SK-N-SH (cell line): ENCODE results near the gene RAB6B. TPM values are rescaled to one million over a fixed set of nuclear protein-coding genes. Genes with fewer than 3 reads are reported as not detected.

Source experiments
- CTCF ChIA-PET: fragments of 300-600, 350-600 bp; formaldehyde crosslinking; extraction: SDS; loops from one replicate; lab custom pipeline; 2021; lab: Yijun Ruan, JAX
- POLR2A ChIA-PET: fragments of 350-600 bp; sonication (Branson Sonifier 250); formaldehyde crosslinking; extraction: SDS; loops from one replicate; lab custom pipeline; 2020; ENCODE audit warnings: antibody characterized with exemption, inconsistent platforms; lab: Yijun Ruan, JAX
- DNase-seq: peaks from one replicate; pipeline ENCODE4 v3.0.0; 2012
- H2AFZ ChIP-seq: fragments of 200-600 bp; sonication (generic); 2 replicates; pipeline ENCODE4 v1.8.1; 2016; ENCODE audit warnings: antibody characterized with exemption, mild to moderate bottlenecking, low read depth
- H3F3A ChIP-seq: fragments of 200-600 bp; sonication (generic); replicated peaks from 2 replicates; pipeline ENCODE3; 2016; ENCODE audit warnings: antibody characterized with exemption, mild to moderate bottlenecking; ENCODE audit not compliant: insufficient read depth
- H3K27ac ChIP-seq, 2 experiments: fragments of 200-500 bp in 1 of 2; fragments of 200-600 bp in 1 of 2; sonication (Bioruptor generic) in 1 of 2; sonication (generic), shearing (Covaris generic) in 1 of 2; 2 replicates each; pipeline versions ENCODE4 v1.5.1 to v1.6.1; 2014 to 2016; ENCODE audit warnings: low read depth in 2 of 2, inconsistent platforms in 1 of 2, low read length in 1 of 2, mild to moderate bottlenecking in 1 of 2, mixed read lengths in 1 of 2
- H3K27me3 ChIP-seq: fragments of 200-600 bp; sonication (generic), shearing (Covaris generic); 2 replicates; pipeline ENCODE4 v1.6.1; 2016; ENCODE audit warnings: mixed run types; ENCODE audit not compliant: insufficient read depth
- H3K36me3 ChIP-seq, 2 experiments: fragments of 200-500 bp in 1 of 2; fragments of 200-600 bp in 1 of 2; sonication (Bioruptor generic) in 1 of 2; sonication (generic) in 1 of 2; replicated peaks in 1 of 2; 2 replicates each; pipeline versions ENCODE3 to v1.5.1; 2014 to 2016; ENCODE audit warnings: low read length in 1 of 2, mild to moderate bottlenecking in 1 of 2; ENCODE audit not compliant: insufficient read depth in 2 of 2, control insufficient read depth in 1 of 2
- H3K4me1 ChIP-seq, 2 experiments: fragments of 200-500 bp in 1 of 2; fragments of 200-600 bp in 1 of 2; sonication (Bioruptor generic) in 1 of 2; sonication (generic), shearing (Covaris generic) in 1 of 2; 2 replicates each; pipeline versions ENCODE4 v1.5.1 to v1.6.1; 2014 to 2016; ENCODE audit warnings: low read depth in 1 of 2, low read length in 1 of 2, mixed run types in 1 of 2; ENCODE audit not compliant: insufficient read depth in 2 of 2, control insufficient read depth in 1 of 2
- H3K4me2 ChIP-seq: fragments of 200-600 bp; sonication (generic), shearing (Covaris generic); 2 replicates; pipeline ENCODE4 v1.6.1; 2017; ENCODE audit warnings: mixed run types
- H3K4me3 ChIP-seq, 2 experiments: fragments of 200-500 bp in 1 of 2; fragments of 200-600 bp in 1 of 2; sonication (Bioruptor generic) in 1 of 2; sonication (generic), shearing (Covaris generic) in 1 of 2; 2 replicates each; pipeline versions ENCODE4 v1.5.1 to v1.8.1; 2014 to 2016; ENCODE audit warnings: low read depth in 2 of 2, inconsistent platforms in 1 of 2, low read length in 1 of 2, mild to moderate bottlenecking in 1 of 2, mixed read lengths in 1 of 2, moderate library complexity in 1 of 2
- H3K79me2 ChIP-seq: fragments of 200-600 bp; sonication (generic); 2 replicates; pipeline ENCODE4 v1.8.1; 2017; ENCODE audit warnings: mild to moderate bottlenecking; ENCODE audit not compliant: insufficient read depth
- H3K9ac ChIP-seq: fragments of 200-600 bp; sonication (generic); 2 replicates; pipeline ENCODE4 v1.6.1; 2017; ENCODE audit warnings: mixed run types
- H3K9me2 ChIP-seq: fragments of 200-600 bp; sonication (generic); 2 replicates; pipeline ENCODE4 v1.6.1; 2017; ENCODE audit warnings: mixed run types
- H3K9me3 ChIP-seq: fragments of 200-600 bp; sonication (generic); 2 replicates; pipeline ENCODE4 v1.6.1; 2017; ENCODE audit warnings: mixed run types, mild to moderate bottlenecking, moderate library complexity
- H4K20me1 ChIP-seq: fragments of 200-600 bp; sonication (generic); 2 replicates; pipeline ENCODE4 v1.6.1; 2017; ENCODE audit warnings: mild to moderate bottlenecking, mixed run types; ENCODE audit not compliant: insufficient read depth
- CHD2 ChIP-seq: fragments of 150-350 bp; IDR thresholded peaks from 2 replicates; pipeline ENCODE4 v1.6.1; 2018; ENCODE audit warnings: low read length; ENCODE audit not compliant: partially characterized antibody
- ELF1 ChIP-seq: IDR thresholded peaks from 2 replicates; pipeline ENCODE4 v1.4.0; 2012
- EP300 ChIP-seq, 2 experiments: IDR thresholded peaks; 2 replicates each; pipeline versions ENCODE4 v1.4.0 to v1.6.1; 2012; ENCODE audit warnings: borderline replicate concordance in 1 of 2, low read depth in 1 of 2, low read length in 1 of 2
- FOXM1 ChIP-seq: IDR thresholded peaks from 2 replicates; pipeline ENCODE4 v1.4.0; 2012; ENCODE audit warnings: low read depth, mild to moderate bottlenecking
- GABPA ChIP-seq: IDR thresholded peaks from 2 replicates; pipeline ENCODE4 v1.4.0; 2012; ENCODE audit warnings: low read depth, mild to moderate bottlenecking
- JUND ChIP-seq: IDR thresholded peaks from 2 replicates; pipeline ENCODE4 v1.4.0; 2012
- MEF2A ChIP-seq: IDR thresholded peaks from 2 replicates; pipeline ENCODE4 v1.4.0; 2012; ENCODE audit warnings: low read depth, borderline replicate concordance
- MXI1 ChIP-seq: IDR thresholded peaks from 2 replicates; pipeline ENCODE4 v1.6.1; 2012; ENCODE audit warnings: mild to moderate bottlenecking, low read depth, low read length, improper control_type of control experiment
- RAD21 ChIP-seq: IDR thresholded peaks from 2 replicates; pipeline ENCODE4 v1.6.1; 2012; ENCODE audit warnings: mild to moderate bottlenecking, low read length
- RCOR1 ChIP-seq: fragments of 150-350 bp; IDR thresholded peaks from 2 replicates; pipeline ENCODE4 v1.6.1; 2017; ENCODE audit warnings: antibody characterized with exemption, low read length
- RFX5 ChIP-seq: IDR thresholded peaks from 2 replicates; pipeline ENCODE4 v1.6.1; 2012; ENCODE audit warnings: mild to moderate bottlenecking, improper control_type of control experiment, low read length
- RXRA ChIP-seq: IDR thresholded peaks from 2 replicates; pipeline ENCODE4 v1.4.0; 2012; ENCODE audit warnings: low read depth, mild to moderate bottlenecking, borderline replicate concordance
- SIN3A ChIP-seq: IDR thresholded peaks from 2 replicates; pipeline ENCODE4 v1.6.1; 2012; ENCODE audit warnings: low read depth, mild to moderate bottlenecking, low read length, moderate library complexity, borderline replicate concordance
- SMC3 ChIP-seq: IDR thresholded peaks from 2 replicates; pipeline ENCODE4 v1.6.1; 2012; ENCODE audit warnings: low read depth, low read length, improper control_type of control experiment
- TCF12 ChIP-seq: IDR thresholded peaks from 2 replicates; pipeline ENCODE4 v1.4.0; 2012
- TEAD4 ChIP-seq: IDR thresholded peaks from 2 replicates; pipeline ENCODE4 v1.4.0; 2012; ENCODE audit warnings: mild to moderate bottlenecking, borderline replicate concordance; ENCODE audit not compliant: insufficient read depth
- YY1 ChIP-seq: IDR thresholded peaks from 2 replicates; pipeline ENCODE4 v1.4.0; 2012; ENCODE audit warnings: low read depth, mild to moderate bottlenecking
- WGBS: methylation state at CpG from one replicate; pipeline ENCODE4 v1.1.6; 2017; ENCODE audit warnings: low lambda C conversion rate; 5-methylcytosine and 5-hydroxymethylcytosine counted together
- polyA plus RNA-seq, 3 experiments: library from polyadenylated mRNA; depleted of rRNA; stranded (reverse); fragments of >200 nt; gene quantifications; 2 replicates each; pipeline ENCODE4 v1.2.3, GENCODE V29; 2012
- TF ChIP-seq, protein P1 (sequence below): IDR thresholded peaks from 2 replicates; pipeline ENCODE4; 2012
- TF ChIP-seq, protein P2 (sequence below): fragments of 150-350 bp; IDR thresholded peaks from 2 replicates; pipeline ENCODE4 v1.6.1; 2017; ENCODE audit warnings: antibody characterized with exemption, low read length, low read depth, borderline replicate concordance
- TF ChIP-seq, protein P3 (sequence below): fragments of 200-600 bp; sonication (generic); IDR thresholded peaks from 2 replicates; pipeline ENCODE4 v1.6.1; 2017; ENCODE audit warnings: antibody characterized with exemption, mild to moderate bottlenecking, moderate library complexity

Gene RAB6B
- polyA plus RNA-seq, 1 of the 3 experiments (the other 2 are of a cell fraction), result 9.3 TPM

GRCh38 chr3:133828576-133829309, 66.9 kb downstream of the RAB6B start:
- 75% methylated on average over 7 of the region's 12 CpGs for WGBS
- Histone ChIP-seq H2AFZ (no peak overlapping the region), H3K9ac (no peak overlapping the region), H3K9me3 (no peaks in the 10 kb centered on the region), H3K27me3 (no peaks in the 10 kb centered on the region), H3K4me3 (no peak overlapping the region), H3K4me1 (no peaks in the 10 kb centered on the region; a peak in 1 of 4 replicates), H3K4me2 (no peak overlapping the region), H3K36me3 (peaks cover 0 to 10% of the 10 kb centered on the region in 2 experiments), H3K27ac (no peak overlapping the region), H4K20me1 (no peaks in the 10 kb centered on the region), H3F3A (no peaks in the 10 kb centered on the region), H3K79me2 (no peaks in the 10 kb centered on the region), H3K9me2 (no peaks in the 10 kb centered on the region)
- TF ChIP-seq SIN3A, result no peak
- TF ChIP-seq EP300 (IDR thresholded peaks at IDR 0.05; ENCODE audit: borderline replicate concordance in 1 of 2, low read depth in 1 of 2, low read length in 1 of 2), result no peak
- TF ChIP-seq MEF2A, result no peak
- no peak for TF ChIP-seq FOXM1
- no peak for TF ChIP-seq ELF1
- TF ChIP-seq, protein P1, sequence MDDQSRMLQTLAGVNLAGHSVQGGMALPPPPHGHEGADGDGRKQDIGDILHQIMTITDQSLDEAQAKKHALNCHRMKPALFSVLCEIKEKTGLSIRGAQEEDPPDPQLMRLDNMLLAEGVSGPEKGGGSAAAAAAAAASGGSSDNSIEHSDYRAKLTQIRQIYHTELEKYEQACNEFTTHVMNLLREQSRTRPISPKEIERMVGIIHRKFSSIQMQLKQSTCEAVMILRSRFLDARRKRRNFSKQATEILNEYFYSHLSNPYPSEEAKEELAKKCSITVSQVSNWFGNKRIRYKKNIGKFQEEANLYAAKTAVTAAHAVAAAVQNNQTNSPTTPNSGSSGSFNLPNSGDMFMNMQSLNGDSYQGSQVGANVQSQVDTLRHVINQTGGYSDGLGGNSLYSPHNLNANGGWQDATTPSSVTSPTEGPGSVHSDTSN, result no peak
- TF ChIP-seq TEAD4, result no peak
- TF ChIP-seq MXI1, result no peak
- TF ChIP-seq RCOR1, result no peak
- TF ChIP-seq, protein P2, sequence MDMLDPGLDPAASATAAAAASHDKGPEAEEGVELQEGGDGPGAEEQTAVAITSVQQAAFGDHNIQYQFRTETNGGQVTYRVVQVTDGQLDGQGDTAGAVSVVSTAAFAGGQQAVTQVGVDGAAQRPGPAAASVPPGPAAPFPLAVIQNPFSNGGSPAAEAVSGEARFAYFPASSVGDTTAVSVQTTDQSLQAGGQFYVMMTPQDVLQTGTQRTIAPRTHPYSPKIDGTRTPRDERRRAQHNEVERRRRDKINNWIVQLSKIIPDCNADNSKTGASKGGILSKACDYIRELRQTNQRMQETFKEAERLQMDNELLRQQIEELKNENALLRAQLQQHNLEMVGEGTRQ, result no peak
- TF ChIP-seq, protein P3, sequence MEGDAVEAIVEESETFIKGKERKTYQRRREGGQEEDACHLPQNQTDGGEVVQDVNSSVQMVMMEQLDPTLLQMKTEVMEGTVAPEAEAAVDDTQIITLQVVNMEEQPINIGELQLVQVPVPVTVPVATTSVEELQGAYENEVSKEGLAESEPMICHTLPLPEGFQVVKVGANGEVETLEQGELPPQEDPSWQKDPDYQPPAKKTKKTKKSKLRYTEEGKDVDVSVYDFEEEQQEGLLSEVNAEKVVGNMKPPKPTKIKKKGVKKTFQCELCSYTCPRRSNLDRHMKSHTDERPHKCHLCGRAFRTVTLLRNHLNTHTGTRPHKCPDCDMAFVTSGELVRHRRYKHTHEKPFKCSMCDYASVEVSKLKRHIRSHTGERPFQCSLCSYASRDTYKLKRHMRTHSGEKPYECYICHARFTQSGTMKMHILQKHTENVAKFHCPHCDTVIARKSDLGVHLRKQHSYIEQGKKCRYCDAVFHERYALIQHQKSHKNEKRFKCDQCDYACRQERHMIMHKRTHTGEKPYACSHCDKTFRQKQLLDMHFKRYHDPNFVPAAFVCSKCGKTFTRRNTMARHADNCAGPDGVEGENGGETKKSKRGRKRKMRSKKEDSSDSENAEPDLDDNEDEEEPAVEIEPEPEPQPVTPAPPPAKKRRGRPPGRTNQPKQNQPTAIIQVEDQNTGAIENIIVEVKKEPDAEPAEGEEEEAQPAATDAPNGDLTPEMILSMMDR, result no peak
- TF ChIP-seq RAD21, result no peak
- TF ChIP-seq JUND, result no peak
- no peak for TF ChIP-seq RXRA
- TF ChIP-seq SMC3, result no peak
- TF ChIP-seq RFX5, result no peak
- TF ChIP-seq TCF12, result no peak
- no peak for TF ChIP-seq YY1
- TF ChIP-seq CHD2, result no peak
- no peak for TF ChIP-seq GABPA
- POLR2A ChIA-PET, result no interaction called here
- CTCF ChIA-PET, result interaction anchor here (0.8 to 1.4 kb wide), 3 partner anchors 10 to 112 kb away, joined by 3 to 5 read pairs (median 4); no protein-coding TSS in a partner anchor
- no peak for DNase-seq
